Femur (tissue), 1 donor: ENCODE results near the gene TAOK2.
A peak's percentile ranks its signal among the peaks of the same experiment; 100 is the strongest.

Experiments
- DNase-seq: peaks from one replicate; pipeline ENCODE4 v3.0.0-alpha.2; 2017

The TAOK2 gene

GRCh38 chr16:29963021-29963743 is 10.5 kb upstream of the TAOK2 start:
- DNase-seq = no peak

- no peak for DNase-seq
Measured at GRCh38 chr16:29968205-29968604, 5.5 kb upstream of the TAOK2 start.

- DNase-seq = no peak
Measured at GRCh38 chr16:29971304-29971703, 2.4 kb upstream of the TAOK2 start.

GRCh38 chr16:29972500-29972899 is 1.2 kb upstream of the TAOK2 start:
- DNase-seq = no peak

- no peak for DNase-seq
Measured at GRCh38 chr16:29972992-29973383, 680 bp upstream of the TAOK2 start.

- DNase-seq = peak; percentile 49
Measured at GRCh38 chr16:29974291-29975133, 844 bp downstream of the TAOK2 start.

- no peak for DNase-seq
Measured at GRCh38 chr16:29975134-29975538, 1.5 kb downstream of the TAOK2 start.

- DNase-seq = no peak
Measured at GRCh38 chr16:29975811-29976511, 2.3 kb downstream of the TAOK2 start.

- no peak for DNase-seq
Measured at GRCh38 chr16:29977063-29977825, 3.6 kb downstream of the TAOK2 start.

- DNase-seq = no peak
Measured at GRCh38 chr16:29978081-29978480, 4.4 kb downstream of the TAOK2 start.

GRCh38 chr16:29978564-29979270 is 5.0 kb downstream of the TAOK2 start:
- DNase-seq = no peak

GRCh38 chr16:29982560-29983419 is 9.1 kb downstream of the TAOK2 start:
- no peak for DNase-seq

- no peak for DNase-seq
Measured at GRCh38 chr16:29983420-29984136, 9.9 kb downstream of the TAOK2 start.

- DNase-seq = no peak
Measured at GRCh38 chr16:29984137-29984763, 10.6 kb downstream of the TAOK2 start.

GRCh38 chr16:29984764-29985147 is 11.1 kb downstream of the TAOK2 start:
- no peak for DNase-seq

- no peak for DNase-seq
Measured at GRCh38 chr16:29985271-29985811, 11.7 kb downstream of the TAOK2 start.

- DNase-seq = no peak
Measured at GRCh38 chr16:29986231-29986630, 12.6 kb downstream of the TAOK2 start.

GRCh38 chr16:29986931-29987330 is 13.3 kb downstream of the TAOK2 start:
- no peak for DNase-seq

GRCh38 chr16:29987371-29988085 is 13.9 kb downstream of the TAOK2 start:
- DNase-seq = no peak
